ENCODE measurements around the gene CDKAL1.

The CDKAL1 gene

GRCh38 chr6:20932284-20932683 lies 398.0 kb downstream of the CDKAL1 start:
- Histone ChIP-seq H3F3A (ENCODE audit: insufficient read depth, low read length) (no peaks in the 10 kb centered on the region), H2AFZ (ENCODE audit: low read length) (no peak overlapping the region), H3K4me3 (ENCODE audit: low read length) (no peak overlapping the region), H3K27me3 (replicated peaks; ENCODE audit: insufficient read depth, low read length) (no peaks in the 10 kb centered on the region), H3K4me1 (ENCODE audit: low read length) (no peaks in the 10 kb centered on the region), H3K79me2 (ENCODE audit: low read length) (no peaks in the 10 kb centered on the region), H3K9ac (ENCODE audit: low read length) (no peak overlapping the region), H3K36me3 (replicated peaks; ENCODE audit: insufficient read depth, low read length) (no peaks in the 10 kb centered on the region), H3K9me2 (replicated peaks; ENCODE audit: insufficient read depth, low read length) (no peaks in the 10 kb centered on the region), H3K27ac (ENCODE audit: low read length) (no peak overlapping the region), H4K20me1 (ENCODE audit: insufficient read depth, low read length) (no peaks in the 10 kb centered on the region), H3K4me2 (ENCODE audit: low read depth, low read length) (no peak overlapping the region), H3K9me3 (replicated peaks; ENCODE audit: insufficient read depth, low read length) (no peaks in the 10 kb centered on the region)
- DNase-seq: no peak
- no peak for TF ChIP-seq EZH2 (optimal IDR thresholded peaks at IDR 0.05; ENCODE audit: low read depth, low read length)
- TF ChIP-seq CTCF (IDR thresholded peaks at IDR 0.05; ENCODE audit: low read length): no peak
- no peak for TF ChIP-seq EZH2phosphoT487 (IDR thresholded peaks at IDR 0.05; ENCODE audit: low read length)

GRCh38 chr6:20933057-20933788 lies 399.0 kb downstream of the CDKAL1 start:
- no peak for DNase-seq
- Histone ChIP-seq H3K9me3 (replicated peaks; ENCODE audit: insufficient read depth, low read length) (no peaks in the 10 kb centered on the region), H3K9me2 (replicated peaks; ENCODE audit: insufficient read depth, low read length) (no peaks in the 10 kb centered on the region), H3K36me3 (replicated peaks; ENCODE audit: insufficient read depth, low read length) (no peaks in the 10 kb centered on the region), H3K4me2 (ENCODE audit: low read depth, low read length) (no peak overlapping the region), H3K27ac (ENCODE audit: low read length) (no peak overlapping the region), H3F3A (ENCODE audit: insufficient read depth, low read length) (no peaks in the 10 kb centered on the region), H3K9ac (ENCODE audit: low read length) (no peak overlapping the region), H3K27me3 (replicated peaks; ENCODE audit: insufficient read depth, low read length) (no peaks in the 10 kb centered on the region), H2AFZ (ENCODE audit: low read length) (no peak overlapping the region), H3K4me3 (ENCODE audit: low read length) (no peak overlapping the region), H3K79me2 (ENCODE audit: low read length) (no peaks in the 10 kb centered on the region), H3K4me1 (ENCODE audit: low read length) (no peaks in the 10 kb centered on the region), H4K20me1 (ENCODE audit: insufficient read depth, low read length) (no peaks in the 10 kb centered on the region)
- TF ChIP-seq CTCF (IDR thresholded peaks at IDR 0.05; ENCODE audit: low read length) (no peak), EZH2phosphoT487 (IDR thresholded peaks at IDR 0.05; ENCODE audit: low read length) (no peak), EZH2 (optimal IDR thresholded peaks at IDR 0.05; ENCODE audit: low read depth, low read length) (no peak)

GRCh38 chr6:20936949-20937348 lies 402.7 kb downstream of the CDKAL1 start:
- Histone ChIP-seq H3K9ac (ENCODE audit: low read length) (no peak overlapping the region), H3F3A (ENCODE audit: insufficient read depth, low read length) (no peaks in the 10 kb centered on the region), H3K9me3 (replicated peaks; ENCODE audit: insufficient read depth, low read length) (no peaks in the 10 kb centered on the region), H3K9me2 (replicated peaks; ENCODE audit: insufficient read depth, low read length) (no peaks in the 10 kb centered on the region), H3K27me3 (replicated peaks; ENCODE audit: insufficient read depth, low read length) (no peaks in the 10 kb centered on the region), H3K4me2 (ENCODE audit: low read depth, low read length) (no peak overlapping the region), H4K20me1 (ENCODE audit: insufficient read depth, low read length) (no peaks in the 10 kb centered on the region), H3K27ac (ENCODE audit: low read length) (no peak overlapping the region), H3K4me1 (ENCODE audit: low read length) (no peaks in the 10 kb centered on the region), H3K36me3 (replicated peaks; ENCODE audit: insufficient read depth, low read length) (no peaks in the 10 kb centered on the region), H2AFZ (ENCODE audit: low read length) (no peak overlapping the region), H3K4me3 (ENCODE audit: low read length) (no peak overlapping the region), H3K79me2 (ENCODE audit: low read length) (no peaks in the 10 kb centered on the region)
- DNase-seq: no peak
- TF ChIP-seq EZH2phosphoT487 (IDR thresholded peaks at IDR 0.05; ENCODE audit: low read length) (no peak), EZH2 (optimal IDR thresholded peaks at IDR 0.05; ENCODE audit: low read depth, low read length) (no peak), CTCF (IDR thresholded peaks at IDR 0.05; ENCODE audit: low read length) (no peak)
